Stimulated activated CD4-positive, alpha-beta T cell treated with anti-CD3 and anti-CD28 coated beads, TNF-alpha, amount 100 ng/mL, for 4 hours (primary cell): Measurements from ENCODE around the gene OMP.
"Not testable (repeated sequence)": the region's sequence is repeated elsewhere in the genome, so short reads cannot be mapped to it uniquely, and the experiment has no call there.

Experiments used
- DNase-seq, 3 experiments: peaks; one replicate each; pipeline ENCODE4 v3.0.0-alpha.2; 2020; ENCODE audit warnings: low read depth in 3 of 3

The OMP gene

GRCh38 chr11:77086521-77087472 is 15.8 kb upstream of the OMP start:
- DNase-seq, result no peak

- DNase-seq, result no peak
Observed at GRCh38 chr11:77087723-77088225, 14.9 kb upstream of the OMP start.

DNA sequence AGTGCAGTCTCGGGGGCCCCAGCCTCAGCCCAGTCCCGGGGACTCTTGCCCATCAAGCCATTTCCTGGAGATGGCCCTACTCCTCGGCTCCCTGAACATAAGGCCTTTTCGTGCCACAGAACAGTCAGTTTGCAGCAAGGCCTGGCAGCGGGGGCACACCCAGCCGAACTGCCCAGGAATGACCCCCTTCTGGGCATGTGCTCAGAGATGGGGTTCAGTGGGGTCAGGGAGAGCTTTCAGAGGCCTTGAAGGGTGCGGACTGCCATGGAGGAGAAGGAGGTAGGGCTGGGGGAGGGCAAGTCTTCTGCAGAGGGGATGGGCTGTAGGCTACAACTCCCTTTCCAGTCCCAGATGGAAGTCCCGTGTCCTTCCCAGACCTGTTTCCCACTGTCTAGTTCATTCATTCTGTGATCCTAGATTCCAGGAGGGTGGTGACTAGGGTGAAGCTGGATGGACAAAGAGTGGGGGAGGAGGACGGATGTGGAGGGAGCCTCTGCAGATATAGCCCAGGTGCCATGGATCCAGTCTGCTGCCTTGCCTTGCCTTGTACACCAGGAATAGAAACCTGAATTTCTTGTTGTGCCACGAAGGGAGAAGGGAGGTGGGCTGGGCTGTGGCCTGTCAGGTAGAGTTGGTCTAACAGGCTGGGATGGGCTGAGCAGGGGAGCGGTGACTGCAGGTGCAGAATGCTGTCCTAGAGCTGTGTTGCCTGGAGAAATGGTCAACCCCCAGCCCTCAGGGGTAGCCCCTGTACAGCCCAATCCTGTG is 14.2 kb upstream of the OMP start:
- DNase-seq, result no peak

- no peak for DNase-seq
Observed at GRCh38 chr11:77089004-77089545, 13.6 kb upstream of the OMP start.

DNA sequence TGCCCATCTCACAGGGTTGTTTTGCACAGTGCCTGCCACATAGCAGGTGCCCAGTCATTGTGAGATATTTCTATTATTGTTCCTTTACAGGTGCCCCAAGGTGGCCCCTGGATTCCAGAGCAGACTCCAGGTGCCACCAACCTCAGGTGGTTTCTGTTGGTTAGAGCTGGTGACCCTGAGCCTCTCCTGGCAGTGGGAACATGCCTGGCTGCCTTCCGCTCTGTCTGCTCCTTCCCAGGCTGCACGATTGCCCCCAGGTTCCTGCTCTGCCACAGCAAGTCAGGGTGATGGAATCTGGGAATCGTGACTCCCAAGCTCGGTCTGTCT is 12.6 kb upstream of the OMP start:
- no peak for DNase-seq

DNA sequence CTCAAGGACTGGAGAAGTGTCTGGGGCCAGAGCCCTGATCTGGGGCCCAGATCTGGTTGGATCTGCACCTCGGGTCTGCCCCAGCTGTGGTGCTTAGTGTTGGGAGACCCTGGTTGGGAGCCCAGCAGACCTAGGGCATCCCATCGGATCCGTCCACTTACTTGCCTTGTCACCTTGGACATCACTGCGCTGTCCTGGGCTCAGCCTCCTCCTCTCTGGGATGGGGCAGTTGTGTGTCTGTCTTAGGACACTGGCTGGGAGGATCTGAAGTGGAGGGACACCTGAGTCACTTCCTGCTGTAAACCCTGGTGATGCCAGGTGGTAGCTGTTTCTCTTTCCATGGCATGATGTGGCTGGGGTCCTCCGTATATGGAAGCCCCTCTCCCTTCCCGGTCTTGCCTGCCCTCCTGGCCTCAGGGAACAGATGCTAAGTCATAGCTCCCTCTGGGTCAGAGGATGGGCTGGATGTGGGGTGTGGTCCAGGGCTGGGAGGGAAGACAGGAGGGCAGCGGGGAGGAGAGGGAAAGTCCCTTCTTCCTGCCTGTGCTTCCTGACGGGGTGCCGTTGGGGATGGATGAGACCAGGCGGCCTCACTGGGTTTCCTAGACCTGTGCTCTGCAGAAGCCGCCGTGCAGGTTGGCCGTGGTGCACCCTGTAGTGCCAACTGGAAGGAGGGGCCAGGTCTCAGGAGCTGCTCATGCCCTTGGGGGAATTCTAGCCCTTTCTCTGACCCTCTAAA is 12.1 kb upstream of the OMP start:
- no peak for DNase-seq

- peak; percentile 52 to 59 (median 56) for DNase-seq
Observed at GRCh38 chr11:77091146-77091940, 11.3 kb upstream of the OMP start.

GRCh38 chr11:77092382-77092781 is 10.3 kb upstream of the OMP start:
- no peak for DNase-seq

- no peak for DNase-seq
Observed at GRCh38 chr11:77093056-77093891, 9.4 kb upstream of the OMP start.

DNA sequence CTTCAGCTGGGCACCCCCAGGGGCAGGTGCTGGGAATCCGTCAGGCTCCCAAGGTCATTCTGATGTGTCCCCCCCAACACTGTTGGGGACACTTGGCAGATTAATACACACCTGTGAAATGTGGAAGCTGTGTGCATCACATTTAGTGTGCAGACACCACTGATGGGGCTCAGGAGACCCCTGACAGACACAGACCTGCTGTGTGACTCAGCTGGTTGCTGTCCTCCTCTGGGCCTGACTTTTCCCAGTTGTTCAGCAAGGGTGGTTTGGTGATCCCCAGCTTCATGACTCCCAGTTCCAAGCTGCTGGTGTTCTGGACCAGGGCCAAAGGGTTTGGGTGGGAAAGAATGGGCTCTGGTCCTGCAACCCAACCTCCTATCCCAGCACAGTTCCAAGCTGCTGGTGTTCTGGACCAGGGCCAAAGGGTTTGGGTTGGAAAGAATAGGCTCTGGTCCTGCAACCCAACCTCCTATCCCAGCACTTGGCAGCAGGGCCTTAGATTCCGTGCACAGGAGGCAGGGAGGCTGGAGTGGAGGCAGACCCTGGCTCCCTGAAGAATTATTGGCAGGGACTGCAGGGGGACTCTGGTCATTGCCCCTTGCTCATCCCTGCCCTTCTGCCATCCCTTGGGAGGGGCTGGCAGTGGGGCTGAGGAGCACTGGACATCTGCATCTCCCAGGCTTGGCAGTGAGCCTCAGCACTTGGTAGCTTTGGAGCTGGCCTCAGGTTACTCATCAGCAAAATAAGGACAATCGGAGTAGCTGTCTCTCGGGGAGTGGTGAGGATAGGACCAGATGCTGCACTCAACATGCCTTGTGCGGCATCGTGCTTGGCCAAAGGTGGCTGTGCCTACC is 8.4 kb upstream of the OMP start:
- DNase-seq, result no peak

GRCh38 chr11:77094841-77095365 is 7.7 kb upstream of the OMP start:
- DNase-seq, result no peak

- no peak for DNase-seq
Observed at GRCh38 chr11:77095551-77096490, 6.8 kb upstream of the OMP start.

DNA sequence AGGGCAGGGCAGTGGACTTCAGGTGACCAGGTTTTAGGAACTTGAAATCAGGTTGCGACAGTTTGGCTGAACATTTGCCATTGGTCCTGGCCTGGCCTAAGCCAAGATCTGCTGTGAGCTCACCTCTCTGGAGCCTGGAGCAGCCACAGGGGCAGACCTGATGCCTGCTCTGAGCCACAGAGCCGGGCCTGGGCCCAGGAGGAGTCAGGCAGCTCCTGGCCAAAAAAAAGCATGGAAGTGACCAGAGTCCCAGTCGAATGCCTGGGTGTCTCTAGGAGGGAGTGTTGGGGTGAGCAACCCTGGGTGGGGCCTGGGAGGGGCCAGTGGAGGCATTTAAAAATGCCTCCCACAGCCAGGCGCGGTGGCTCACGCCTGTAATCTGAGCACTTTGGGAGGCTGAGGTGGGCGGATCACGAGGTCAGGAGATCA is 6.0 kb upstream of the OMP start:
- DNase-seq, result no peak

- not testable (repeated sequence) for DNase-seq
Observed at GRCh38 chr11:77097180-77097579, 5.5 kb upstream of the OMP start.

GRCh38 chr11:77100166-77101042 is 2.2 kb upstream of the OMP start:
- no peak for DNase-seq

- DNase-seq, result no peak
Observed at GRCh38 chr11:77101043-77101537, 1.6 kb upstream of the OMP start.
